Osteoblast (primary cell): ENCODE data around the gene ZIC4. TPM values are rescaled to one million over a fixed set of nuclear protein-coding genes. Genes with fewer than 3 reads are reported as not detected.

Source experiments
- DNase-seq: peaks from one replicate; pipeline ENCODE4 v3.0.0; 2011; ENCODE audit warnings: low spot score, mixed read lengths; ENCODE audit not compliant: insufficient read length; ENCODE audit errors: missing footprints
- H2AFZ ChIP-seq: 2 replicates; pipeline ENCODE4 v1.6.0; 2011; ENCODE audit warnings: mild to moderate bottlenecking, low read length
- H3K27ac ChIP-seq: 2 replicates; pipeline ENCODE4 v1.5.1; 2011; ENCODE audit warnings: mild to moderate bottlenecking, low read depth, low read length, moderate library complexity
- H3K27me3 ChIP-seq: 2 replicates; pipeline ENCODE4 v1.6.0; 2012; ENCODE audit warnings: mild to moderate bottlenecking, control low read depth, inconsistent platforms, low read length, moderate library complexity; ENCODE audit not compliant: insufficient read depth
- H3K36me3 ChIP-seq: 2 replicates; pipeline ENCODE4 v1.5.1; 2011; ENCODE audit warnings: mild to moderate bottlenecking, low read length, control low read depth, moderate library complexity; ENCODE audit not compliant: insufficient read depth
- H3K4me1 ChIP-seq: 2 replicates; pipeline ENCODE4 v1.5.1; 2011; ENCODE audit warnings: mild to moderate bottlenecking, low read length, control low read depth, moderate library complexity; ENCODE audit not compliant: insufficient read depth
- H3K4me2 ChIP-seq: 2 replicates; pipeline ENCODE4 v1.6.0; 2011; ENCODE audit warnings: mild to moderate bottlenecking, low read length; ENCODE audit not compliant: insufficient read depth
- H3K4me3 ChIP-seq: fragments of 200-600 bp; sonication (generic); 3 replicates; pipeline ENCODE4 v1.5.1; 2012; ENCODE audit warnings: mild to moderate bottlenecking, low read length, inconsistent platforms; ENCODE audit not compliant: insufficient read depth
- H3K79me2 ChIP-seq: 2 replicates; pipeline ENCODE4 v1.6.0; 2012; ENCODE audit warnings: mild to moderate bottlenecking, low read length, control low read depth, inconsistent platforms; ENCODE audit not compliant: insufficient read depth
- H3K9me3 ChIP-seq: 2 replicates; pipeline ENCODE4 v1.5.1; 2011; ENCODE audit warnings: low read depth, low read length, control low read depth
- H4K20me1 ChIP-seq: 2 replicates; pipeline ENCODE4 v1.6.0; 2012; ENCODE audit warnings: mild to moderate bottlenecking, low read length, control low read depth; ENCODE audit not compliant: insufficient read depth
- CTCF ChIP-seq: IDR thresholded peaks from 2 replicates; pipeline ENCODE4 v1.5.1; 2011; ENCODE audit warnings: mild to moderate bottlenecking, low read depth, low read length, moderate library complexity; ENCODE audit errors: extremely low read depth
- total RNA-seq: library from RNA; depleted of rRNA; stranded (reverse); fragments of >200 nt; gene quantifications from 2 replicates; pipeline ENCODE4 v1.2.3, GENCODE V29; 2012

Gene ZIC4
- total RNA-seq, 1 donor = 0.72 TPM

- Histone ChIP-seq H3K9me3 (peaks cover 3% of the 10 kb centered on the region), H3K4me2 (no peak overlapping the region), H3K27ac (no peak overlapping the region), H2AFZ (no peak overlapping the region), H4K20me1 (no peaks in the 10 kb centered on the region), H3K4me3 (no peak overlapping the region), H3K79me2 (no peaks in the 10 kb centered on the region), H3K36me3 (no peaks in the 10 kb centered on the region), H3K27me3 (peaks cover 87% of the 10 kb centered on the region), H3K4me1 (no peaks in the 10 kb centered on the region)
- no peak for TF ChIP-seq CTCF
- DNase-seq = no peak
Measured at GRCh38 chr3:147423537-147423797, 17.1 kb upstream of the ZIC4 start.

- no peak overlapping the region for H3K4me2 ChIP-seq
- no peak for TF ChIP-seq CTCF
- no peaks in the 10 kb centered on the region for H3K79me2 ChIP-seq
- peaks cover 92% of the 10 kb centered on the region for H3K27me3 ChIP-seq
- H2AFZ ChIP-seq = no peak overlapping the region
- no peak overlapping the region for H3K27ac ChIP-seq
- no peak overlapping the region for H3K4me3 ChIP-seq
- H3K4me1 ChIP-seq = no peaks in the 10 kb centered on the region
- H3K36me3 ChIP-seq = no peaks in the 10 kb centered on the region
- peaks cover 3% of the 10 kb centered on the region for H3K9me3 ChIP-seq
- peak; percentile 66 for DNase-seq
- H4K20me1 ChIP-seq = no peaks in the 10 kb centered on the region
Measured at GRCh38 chr3:147422601-147423536, 16.5 kb upstream of the ZIC4 start.

GRCh38 chr3:147422196-147422595, 15.9 kb upstream of the ZIC4 start:
- Histone ChIP-seq H2AFZ (no peak overlapping the region), H3K9me3 (peaks cover 3% of the 10 kb centered on the region), H3K4me1 (no peaks in the 10 kb centered on the region), H4K20me1 (no peaks in the 10 kb centered on the region), H3K4me3 (no peak overlapping the region), H3K27ac (no peak overlapping the region), H3K4me2 (no peak overlapping the region), H3K36me3 (no peaks in the 10 kb centered on the region), H3K79me2 (no peaks in the 10 kb centered on the region), H3K27me3 (peaks cover 92% of the 10 kb centered on the region)
- peak; percentile 32 for DNase-seq
- TF ChIP-seq CTCF = no peak

- Histone ChIP-seq H3K36me3 (no peaks in the 10 kb centered on the region), H2AFZ (no peak overlapping the region), H3K79me2 (no peaks in the 10 kb centered on the region), H3K27me3 (peaks cover 93% of the 10 kb centered on the region), H3K4me3 (no peak overlapping the region), H3K4me1 (no peaks in the 10 kb centered on the region), H3K27ac (no peak overlapping the region), H3K9me3 (peaks cover 3% of the 10 kb centered on the region), H4K20me1 (no peaks in the 10 kb centered on the region), H3K4me2 (no peak overlapping the region)
- DNase-seq = peak; percentile 73
- no peak for TF ChIP-seq CTCF
Measured at GRCh38 chr3:147421184-147421912, 15.0 kb upstream of the ZIC4 start.
